ENCODE measurements around the gene IL17C. TPM values are rescaled to one million over a fixed set of nuclear protein-coding genes. Genes with fewer than 3 reads are reported as not detected.

IL17C gene
- total and polyA plus RNA-seq, 4 donors, result 0.14 to 1.8 TPM; not detected in 2

GRCh38 chr16:88662843-88663606, 24.7 kb downstream of the IL17C start, which contains the start of gene MVD:
Gene MVD (minus strand): TSS chr16:88663091. CDS start chr16:88663080, 11 bp downstream.
- DNase-seq (peak; percentile 98 to 99 (median 98)), ATAC-seq (ENCODE audit: insufficient read depth, low FRiP score) (peak; percentile 97)
- 1% methylated on average over 76 to 88 of the region's 88 CpGs for WGBS, 2 donors
- Histone ChIP-seq H3K4me1 (ENCODE audit: control insufficient read depth in 5 of 5, insufficient read depth in 5 of 5, low read length in 5 of 5) (peaks cover 2 to 13% (median 7%) of the 10 kb centered on the region in 5 donors), H3K27me3 (ENCODE audit: control insufficient read depth in 3 of 3, insufficient read depth in 3 of 3, low read length in 2 of 3) (no peaks in the 10 kb centered on the region), H3K9me3 (ENCODE audit: control insufficient read depth in 4 of 4, insufficient read depth in 3 of 4, low read length in 3 of 4) (no peaks in the 10 kb centered on the region), H3K4me3 (peak within 1 kb of the TSS; percentile 87), H3K9ac (ENCODE audit: insufficient read depth in 1 of 2, low read length in 2 of 2) (peak within 1 kb of the TSS; percentile 68 to 71), H3K36me3 (ENCODE audit: control insufficient read depth in 4 of 4, insufficient read depth in 4 of 4, low read length in 4 of 4) (peaks cover 0 to 5% (median under 1%) of the 10 kb centered on the region in 4 donors), H3K27ac (ENCODE audit: low read depth in 1 of 2, low read length in 1 of 2) (peak within 1 kb of the TSS; percentile 84 to 94)
- TF ChIP-seq, protein P1, sequence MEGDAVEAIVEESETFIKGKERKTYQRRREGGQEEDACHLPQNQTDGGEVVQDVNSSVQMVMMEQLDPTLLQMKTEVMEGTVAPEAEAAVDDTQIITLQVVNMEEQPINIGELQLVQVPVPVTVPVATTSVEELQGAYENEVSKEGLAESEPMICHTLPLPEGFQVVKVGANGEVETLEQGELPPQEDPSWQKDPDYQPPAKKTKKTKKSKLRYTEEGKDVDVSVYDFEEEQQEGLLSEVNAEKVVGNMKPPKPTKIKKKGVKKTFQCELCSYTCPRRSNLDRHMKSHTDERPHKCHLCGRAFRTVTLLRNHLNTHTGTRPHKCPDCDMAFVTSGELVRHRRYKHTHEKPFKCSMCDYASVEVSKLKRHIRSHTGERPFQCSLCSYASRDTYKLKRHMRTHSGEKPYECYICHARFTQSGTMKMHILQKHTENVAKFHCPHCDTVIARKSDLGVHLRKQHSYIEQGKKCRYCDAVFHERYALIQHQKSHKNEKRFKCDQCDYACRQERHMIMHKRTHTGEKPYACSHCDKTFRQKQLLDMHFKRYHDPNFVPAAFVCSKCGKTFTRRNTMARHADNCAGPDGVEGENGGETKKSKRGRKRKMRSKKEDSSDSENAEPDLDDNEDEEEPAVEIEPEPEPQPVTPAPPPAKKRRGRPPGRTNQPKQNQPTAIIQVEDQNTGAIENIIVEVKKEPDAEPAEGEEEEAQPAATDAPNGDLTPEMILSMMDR (IDR thresholded peaks at IDR 0.05; ENCODE audit: control extremely low read depth, extremely low read depth), result no peak

- TF ChIP-seq, protein P1 (IDR thresholded peaks at IDR 0.05; ENCODE audit: control extremely low read depth, extremely low read depth), result no peak
- Histone ChIP-seq H3K9ac (ENCODE audit: insufficient read depth in 1 of 2, low read length in 2 of 2) (no peak overlapping the region), H3K9me3 (ENCODE audit: control insufficient read depth in 4 of 4, insufficient read depth in 3 of 4, low read length in 3 of 4) (no peaks in the 10 kb centered on the region), H3K4me3 (no peak overlapping the region), H3K27me3 (ENCODE audit: control insufficient read depth in 3 of 3, insufficient read depth in 3 of 3, low read length in 2 of 3) (no peaks in the 10 kb centered on the region), H3K4me1 (ENCODE audit: control insufficient read depth in 5 of 5, insufficient read depth in 5 of 5, low read length in 5 of 5) (peaks cover 2 to 13% (median 5%) of the 10 kb centered on the region in 5 donors), H3K27ac (ENCODE audit: low read depth in 1 of 2, low read length in 1 of 2) (no peak overlapping the region), H3K36me3 (ENCODE audit: control insufficient read depth in 4 of 4, insufficient read depth in 4 of 4, low read length in 4 of 4) (no peaks in the 10 kb centered on the region)
- ATAC-seq (ENCODE audit: insufficient read depth, low FRiP score), result no peak
- peak in 2 of 3 donors; percentile 20 to 24 for DNase-seq
- WGBS, 2 donors, result 74 to 80% methylated on average over 4 of the region's 4 CpGs
Measured at GRCh38 chr16:88665148-88665547, 26.8 kb downstream of the IL17C start.

- no peaks in the 10 kb centered on the region for H3K9me3 ChIP-seq (ENCODE audit: control insufficient read depth in 4 of 4, insufficient read depth in 3 of 4, low read length in 3 of 4)
- no peak overlapping the region for H3K27ac ChIP-seq (ENCODE audit: low read depth in 1 of 2, low read length in 1 of 2)
- no peak overlapping the region for H3K9ac ChIP-seq (ENCODE audit: insufficient read depth in 1 of 2, low read length in 2 of 2)
- TF ChIP-seq, protein P1 (IDR thresholded peaks at IDR 0.05; ENCODE audit: control extremely low read depth, extremely low read depth), result no peak
- H3K4me1 ChIP-seq (ENCODE audit: control insufficient read depth in 5 of 5, insufficient read depth in 5 of 5, low read length in 5 of 5), result peaks cover 2 to 13% (median 5%) of the 10 kb centered on the region in 5 donors
- no peaks in the 10 kb centered on the region for H3K27me3 ChIP-seq (ENCODE audit: control insufficient read depth in 3 of 3, insufficient read depth in 3 of 3, low read length in 2 of 3)
- no peak for ATAC-seq (ENCODE audit: insufficient read depth, low FRiP score)
- WGBS, 2 donors, result 91 to 96% methylated on average over 3 of the region's 3 CpGs
- DNase-seq, result no peak
- no peak overlapping the region for H3K4me3 ChIP-seq
- no peaks in the 10 kb centered on the region for H3K36me3 ChIP-seq (ENCODE audit: control insufficient read depth in 4 of 4, insufficient read depth in 4 of 4, low read length in 4 of 4)
Measured at GRCh38 chr16:88665570-88665969, 27.2 kb downstream of the IL17C start.

Measured in lung (tissue), 12 donors.